GF-D8 (cell line): ENCODE measurements around the gene PIM3.
"Not testable (repeated sequence)": the region's sequence is repeated elsewhere in the genome, so short reads cannot be mapped to it uniquely, and the experiment has no call there.

Source experiments
- DNase-seq: peaks from one replicate; lab custom pipeline; 2025; lab: John Stamatoyannopoulos, UW

PIM3 gene

GRCh38 chr22:49983148-49984042 lies 22.8 kb downstream of the PIM3 start:
- no peak for DNase-seq

GRCh38 chr22:49986325-49986724 lies 25.8 kb downstream of the PIM3 start:
- no peak for DNase-seq

- DNase-seq = not testable (repeated sequence)
Observed at GRCh38 chr22:49989826-49990225, 29.3 kb downstream of the PIM3 start.

GRCh38 chr22:49991167-49991566 lies 30.6 kb downstream of the PIM3 start:
- DNase-seq = no peak

- no peak for DNase-seq
Observed at GRCh38 chr22:49991907-49992533, 31.4 kb downstream of the PIM3 start.

GRCh38 chr22:49992921-49993648 lies 32.5 kb downstream of the PIM3 start:
- peak; percentile 15 for DNase-seq

GRCh38 chr22:49993649-49994360 lies 33.2 kb downstream of the PIM3 start:
- DNase-seq = no peak

GRCh38 chr22:49994361-49995040 lies 33.9 kb downstream of the PIM3 start:
- no peak for DNase-seq

GRCh38 chr22:49995041-49995360 lies 34.4 kb downstream of the PIM3 start:
- no peak for DNase-seq

GRCh38 chr22:49995361-49996118 lies 35.0 kb downstream of the PIM3 start:
- no peak for DNase-seq

GRCh38 chr22:49996119-49996517 lies 35.5 kb downstream of the PIM3 start:
- DNase-seq = no peak

GRCh38 chr22:49996518-49997250 lies 36.1 kb downstream of the PIM3 start:
- no peak for DNase-seq

- DNase-seq = no peak
Observed at GRCh38 chr22:49997251-49997599, 36.7 kb downstream of the PIM3 start.

- no peak for DNase-seq
Observed at GRCh38 chr22:49997932-49998717, 37.6 kb downstream of the PIM3 start.

- no peak for DNase-seq
Observed at GRCh38 chr22:49998718-49999062, 38.1 kb downstream of the PIM3 start.

- DNase-seq = no peak
Observed at GRCh38 chr22:49999063-49999945, 38.7 kb downstream of the PIM3 start.

- no peak for DNase-seq
Observed at GRCh38 chr22:49999946-50000586, 39.5 kb downstream of the PIM3 start.
